ENCODE measurements around the gene AGBL4. TPM values are rescaled to one million over a fixed set of nuclear protein-coding genes. Genes with fewer than 3 reads are reported as not detected.

Gene AGBL4
- total RNA-seq, 4 donors from 2014 or later, result 0.44 to 1.5 (median 1.2) TPM; not detected in 1

GRCh38 chr1:48715921-48716320 lies 1307.8 kb downstream of the AGBL4 start:
- Histone ChIP-seq H3K36me3 (no peaks in the 10 kb centered on the region), H3K4me3 (no peak overlapping the region), H3K27me3 (no peaks in the 10 kb centered on the region), H3K9me3 (no peaks in the 10 kb centered on the region), H3K4me1 (no peaks in the 10 kb centered on the region), H3K27ac (no peak overlapping the region)
- TF ChIP-seq EP300 (IDR thresholded peaks at IDR 0.05) (no peak), POLR2A (IDR thresholded peaks at IDR 0.05) (no peak)
- TF ChIP-seq, protein P1, sequence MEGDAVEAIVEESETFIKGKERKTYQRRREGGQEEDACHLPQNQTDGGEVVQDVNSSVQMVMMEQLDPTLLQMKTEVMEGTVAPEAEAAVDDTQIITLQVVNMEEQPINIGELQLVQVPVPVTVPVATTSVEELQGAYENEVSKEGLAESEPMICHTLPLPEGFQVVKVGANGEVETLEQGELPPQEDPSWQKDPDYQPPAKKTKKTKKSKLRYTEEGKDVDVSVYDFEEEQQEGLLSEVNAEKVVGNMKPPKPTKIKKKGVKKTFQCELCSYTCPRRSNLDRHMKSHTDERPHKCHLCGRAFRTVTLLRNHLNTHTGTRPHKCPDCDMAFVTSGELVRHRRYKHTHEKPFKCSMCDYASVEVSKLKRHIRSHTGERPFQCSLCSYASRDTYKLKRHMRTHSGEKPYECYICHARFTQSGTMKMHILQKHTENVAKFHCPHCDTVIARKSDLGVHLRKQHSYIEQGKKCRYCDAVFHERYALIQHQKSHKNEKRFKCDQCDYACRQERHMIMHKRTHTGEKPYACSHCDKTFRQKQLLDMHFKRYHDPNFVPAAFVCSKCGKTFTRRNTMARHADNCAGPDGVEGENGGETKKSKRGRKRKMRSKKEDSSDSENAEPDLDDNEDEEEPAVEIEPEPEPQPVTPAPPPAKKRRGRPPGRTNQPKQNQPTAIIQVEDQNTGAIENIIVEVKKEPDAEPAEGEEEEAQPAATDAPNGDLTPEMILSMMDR (IDR thresholded peaks at IDR 0.05), result no peak
- no peak for DNase-seq (ENCODE audit: low spot score in 2 of 2)
- WGBS, 2 donors, result 75 to 81% methylated on average over 5 of the region's 5 CpGs

- H3K9me3 ChIP-seq, result no peaks in the 10 kb centered on the region
Observed at GRCh38 chr1:48710915-48711314, 1312.8 kb downstream of the AGBL4 start.

GRCh38 chr1:48710318-48710717 lies 1313.4 kb downstream of the AGBL4 start:
- whole genome bisulfite sequencing, 2 donors, result 88 to 91% methylated on average over 2 of the region's 2 CpGs
- Histone ChIP-seq H3K4me3 (no peak overlapping the region), H3K4me1 (no peaks in the 10 kb centered on the region), H3K36me3 (no peaks in the 10 kb centered on the region), H3K27me3 (no peaks in the 10 kb centered on the region), H3K9me3 (no peaks in the 10 kb centered on the region), H3K27ac (no peak overlapping the region)
- DNase-seq (ENCODE audit: low spot score in 2 of 2), result no peak
- TF ChIP-seq POLR2A (IDR thresholded peaks at IDR 0.05) (no peak), EP300 (IDR thresholded peaks at IDR 0.05) (no peak)
- TF ChIP-seq, protein P1 (IDR thresholded peaks at IDR 0.05), result no peak

More at GRCh38 chr1:48710915-48711314, 1312.8 kb downstream of the AGBL4 start:
- WGBS, 2 donors, result 94 to 95% methylated on average over 2 of the region's 2 CpGs
- TF ChIP-seq POLR2A (IDR thresholded peaks at IDR 0.05) (no peak), EP300 (IDR thresholded peaks at IDR 0.05) (no peak)
- TF ChIP-seq, protein P1 (IDR thresholded peaks at IDR 0.05), result no peak
- Histone ChIP-seq H3K4me1 (no peaks in the 10 kb centered on the region), H3K36me3 (no peaks in the 10 kb centered on the region), H3K27me3 (no peaks in the 10 kb centered on the region), H3K27ac (no peak overlapping the region), H3K4me3 (no peak overlapping the region)
- no peak for DNase-seq (ENCODE audit: low spot score in 2 of 2)

- no peaks in the 10 kb centered on the region for H3K27me3 ChIP-seq
- WGBS, 2 donors, result 47 to 51% methylated on average over 6 of the region's 6 CpGs
- no peaks in the 10 kb centered on the region for H3K36me3 ChIP-seq
- H3K27ac ChIP-seq, result no peak overlapping the region
- no peaks in the 10 kb centered on the region for H3K9me3 ChIP-seq
- TF ChIP-seq, protein P1 (IDR thresholded peaks at IDR 0.05), result no peak
- TF ChIP-seq EP300 (IDR thresholded peaks at IDR 0.05) (no peak), POLR2A (IDR thresholded peaks at IDR 0.05) (no peak)
- H3K4me3 ChIP-seq, result no peak overlapping the region
- H3K4me1 ChIP-seq, result no peaks in the 10 kb centered on the region
- no peak for DNase-seq (ENCODE audit: low spot score in 2 of 2)
Observed at GRCh38 chr1:48704736-48705135, 1319.0 kb downstream of the AGBL4 start.

DNA sequence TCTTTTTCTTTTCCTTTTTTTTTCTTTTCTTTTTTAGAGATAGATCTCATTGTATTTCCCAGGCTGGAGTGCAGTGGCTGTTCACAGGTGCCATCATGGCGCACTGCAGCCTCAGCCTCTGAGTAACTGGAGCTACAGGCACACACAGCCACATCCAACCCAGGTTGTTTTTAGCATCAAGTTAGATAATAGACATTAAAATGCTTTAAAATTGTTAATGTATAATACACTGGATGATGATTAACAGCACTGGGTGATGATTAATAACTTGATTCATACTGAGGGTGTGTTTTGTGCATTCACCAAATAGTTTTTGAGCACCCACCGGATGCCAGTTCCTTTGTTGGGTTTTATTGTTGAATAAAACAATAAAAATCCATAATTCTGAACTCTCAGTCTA lies 1322.3 kb downstream of the AGBL4 start:
- 89 to 93% methylated on average over 2 of the region's 2 CpGs for WGBS, 2 donors
- no peak overlapping the region for H3K4me3 ChIP-seq
- H3K4me1 ChIP-seq, result no peaks in the 10 kb centered on the region
- no peak for TF ChIP-seq POLR2A (IDR thresholded peaks at IDR 0.05)
- no peaks in the 10 kb centered on the region for H3K36me3 ChIP-seq
- no peaks in the 10 kb centered on the region for H3K27me3 ChIP-seq
- no peak overlapping the region for H3K27ac ChIP-seq
- H3K9me3 ChIP-seq, result no peaks in the 10 kb centered on the region
- DNase-seq (ENCODE audit: low spot score in 2 of 2), result no peak
